HG02642 (cell line): ENCODE data around the gene ZNF768.
"Not testable (repeated sequence)": the region's sequence is repeated elsewhere in the genome, so short reads cannot be mapped to it uniquely, and the experiment has no call there.

ENCODE experiments used
- ATAC-seq: cut with Tn5 transposase; IDR thresholded peaks from one replicate; pipeline ENCODE4 v1.9.1; 2021; ENCODE audit warnings: mild to moderate bottlenecking; ENCODE audit not compliant: unreplicated experiment, poor library complexity

Gene ZNF768

DNA sequence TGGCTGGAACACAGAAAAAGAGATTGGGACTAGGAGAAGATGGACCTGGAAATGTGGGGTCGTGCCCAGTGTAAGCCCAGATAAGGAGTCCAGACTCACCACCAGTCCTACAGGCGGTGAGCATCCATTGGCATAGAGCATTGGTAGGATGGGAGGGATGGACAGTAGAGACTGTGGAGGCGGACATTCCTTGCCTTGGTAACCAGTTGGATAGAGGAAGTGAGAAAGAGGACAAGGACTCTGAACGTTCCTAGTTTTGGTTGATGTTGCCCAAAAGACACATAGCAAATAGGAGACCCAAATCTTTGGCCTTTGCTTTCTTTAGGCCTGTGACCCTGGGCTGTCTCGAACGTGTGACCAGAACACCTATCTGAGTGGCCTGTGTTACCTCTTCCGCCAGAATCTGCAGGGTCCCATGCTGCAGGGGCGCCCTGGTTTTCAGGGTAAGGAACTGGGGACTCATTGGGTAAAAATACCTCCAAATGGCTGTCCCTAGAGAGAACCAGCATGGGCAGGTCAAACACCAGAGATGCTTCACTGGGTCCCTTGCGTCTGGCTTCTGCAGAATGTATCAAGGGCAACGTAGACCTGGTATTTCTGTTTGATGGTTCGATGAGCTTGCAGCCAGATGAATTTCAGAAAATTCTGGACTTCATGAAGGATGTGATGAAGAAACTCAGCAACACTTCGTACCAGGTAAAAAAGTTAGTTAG lies 47.4 kb downstream of the ZNF768 start:
- ATAC-seq, result no peak

DNA sequence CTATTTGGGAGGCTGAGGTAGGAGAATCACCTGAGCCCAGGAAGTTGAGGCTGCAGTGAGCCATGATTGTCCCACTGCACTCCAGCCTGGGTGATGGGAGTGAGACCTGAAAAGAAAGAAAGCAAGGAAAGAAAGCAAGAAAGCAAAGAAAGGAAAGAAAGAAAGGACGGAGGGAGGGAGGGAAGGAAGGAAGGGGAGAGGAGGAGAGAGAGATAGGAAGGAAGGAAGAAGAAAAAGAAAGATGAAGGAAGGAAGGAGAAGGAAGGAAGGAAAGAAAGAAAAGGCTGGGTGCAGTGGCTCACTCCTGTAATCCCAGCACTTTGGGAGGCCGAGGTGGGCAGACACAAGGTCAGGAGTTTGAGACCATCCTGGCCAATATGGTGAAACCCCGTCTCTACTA lies 48.6 kb downstream of the ZNF768 start:
- ATAC-seq, result not testable (repeated sequence)

DNA sequence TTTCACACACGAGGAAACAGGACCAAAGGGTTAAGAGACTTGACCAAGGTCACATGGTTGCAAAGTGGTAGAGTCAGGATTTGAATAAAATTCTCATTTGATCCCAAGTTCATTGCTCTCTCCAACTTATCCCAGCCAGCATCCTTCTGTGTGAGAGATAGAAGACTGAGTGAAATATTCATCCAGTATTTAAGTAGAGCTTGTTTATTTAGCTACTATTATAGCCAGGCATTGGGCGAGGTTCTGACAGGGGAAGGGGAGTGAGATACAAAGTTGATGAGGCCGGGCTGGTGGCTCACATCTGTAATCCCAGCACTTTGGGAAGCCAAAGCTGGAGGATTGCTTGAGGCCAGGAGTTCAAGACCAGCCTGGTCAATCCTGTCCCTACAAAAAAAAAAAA lies 49.4 kb downstream of the ZNF768 start:
- no peak for ATAC-seq

DNA sequence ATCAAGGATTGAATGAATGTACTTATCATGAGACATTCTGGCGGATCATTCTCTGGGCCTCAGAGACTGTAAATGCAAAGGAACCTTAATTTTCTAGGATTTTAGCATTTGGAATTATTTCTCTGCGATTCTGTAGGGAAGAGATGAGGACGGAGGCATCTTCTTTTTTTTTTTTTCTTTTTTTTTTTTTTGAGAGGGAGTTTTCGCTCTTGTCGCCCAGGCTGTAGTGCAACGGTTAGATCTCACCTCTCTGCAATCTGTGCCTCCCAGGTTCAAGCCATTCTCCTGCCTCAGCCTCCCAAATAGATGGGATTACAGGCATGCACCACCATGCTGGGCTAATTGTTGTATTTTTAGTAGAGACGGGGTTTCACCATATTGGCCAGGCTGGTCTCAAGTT lies 51.7 kb downstream of the ZNF768 start:
- no peak for ATAC-seq

DNA sequence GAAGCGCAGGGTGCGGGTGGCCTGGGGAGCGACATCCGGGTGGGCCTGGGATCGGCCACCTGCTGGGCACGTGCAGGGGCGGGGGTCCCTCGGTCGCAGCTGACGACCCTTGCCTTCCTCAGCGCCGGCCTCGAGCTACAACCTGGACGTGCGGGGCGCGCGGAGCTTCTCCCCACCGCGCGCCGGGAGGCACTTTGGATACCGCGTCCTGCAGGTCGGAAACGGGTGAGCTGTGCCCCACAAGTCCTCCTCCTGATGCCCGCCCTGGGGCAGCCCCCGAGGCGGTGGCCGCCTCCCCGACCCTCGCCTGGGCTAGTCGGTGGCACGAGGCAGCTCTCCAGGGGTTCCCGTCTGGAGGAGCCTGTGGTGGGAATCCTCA lies 52.3 kb downstream of the ZNF768 start:
- no peak for ATAC-seq
